HCT116 (cell line): Measurements from ENCODE around the gene BCAS4. TPM values are rescaled to one million over a fixed set of nuclear protein-coding genes. Genes with fewer than 3 reads are reported as not detected.

Experiments
- ATAC-seq: fragments of 200-7000 bp; cut with Tn5 transposase; 2 replicates; pipeline ENCODE4 v1.9.1; 2020; ENCODE audit warnings: mild to moderate bottlenecking, moderate library complexity
- BruUV-seq: library from RNA; stranded (reverse); fragments of 400-500 nt; replicated peaks from 2 replicates; lab custom pipeline; 2021; lab: Mats Ljungman, UMichigan
- CTCF ChIA-PET: fragments of 300-600 bp; sonication (Branson Sonifier 250); formaldehyde crosslinking; loops from one replicate; lab custom pipeline; 2021; ENCODE audit warnings: antibody characterized with exemption; lab: Charles Lee
- POLR2A ChIA-PET: fragments of 300-600, 350-600 bp; sonication (Branson Sonifier 250); formaldehyde crosslinking; loops from one replicate; lab custom pipeline; 2021; ENCODE audit warnings: antibody characterized with exemption; lab: Charles Lee
- RAD21 ChIA-PET, 2 experiments: fragments of 300-600 bp; sonication (Branson Sonifier 250); formaldehyde crosslinking; loops; one replicate each; lab custom pipeline; 2023; ENCODE audit warnings: low total read pairs in 2 of 2; ENCODE audit not compliant: uncharacterized antibody in 2 of 2, unreplicated experiment in 2 of 2, low non-redundant PET in 1 of 2; lab: Charles Lee
- DNase-seq: peaks from one replicate; pipeline ENCODE4 v3.0.0-alpha.2; 2010; ENCODE audit warnings: low read depth, low spot score
- H2AFZ ChIP-seq: fragments of 200-600 bp; shearing (Covaris generic), sonication (generic); 2 replicates; pipeline ENCODE4 v1.6.1; 2017; ENCODE audit warnings: low read depth, mixed run types, mixed read lengths, antibody characterized with exemption, low read length; ENCODE audit not compliant: poor library complexity, severe bottlenecking
- H3K27ac ChIP-seq: 2 replicates; pipeline ENCODE4 v1.5.1; 2012; ENCODE audit warnings: low read depth, low read length
- H3K27me3 ChIP-seq: fragments of 200-600 bp; sonication (generic); 2 replicates; pipeline ENCODE4 v1.6.1; 2016; ENCODE audit warnings: mixed run types, low read length, mixed read lengths; ENCODE audit not compliant: insufficient read depth
- H3K36me3 ChIP-seq, 2 experiments: fragments of 200-500 bp in 1 of 2; fragments of 200-600 bp in 1 of 2; sonication (Bioruptor generic) in 1 of 2; sonication (generic) in 1 of 2; 2 replicates each; pipeline versions ENCODE4 v1.5.1 to v1.6.1; 2014 to 2016; ENCODE audit warnings: low read length in 2 of 2, inconsistent platforms in 1 of 2, mixed read lengths in 1 of 2, mixed run types in 1 of 2; ENCODE audit not compliant: insufficient read depth in 2 of 2, control insufficient read depth in 1 of 2
- H3K4me1 ChIP-seq, 2 experiments: fragments of 200-600 bp in 1 of 2; sonication (generic) in 1 of 2; 2 replicates each; pipeline versions ENCODE4 v1.5.1 to v1.6.1; 2012 to 2017; ENCODE audit warnings: low read length in 2 of 2, inconsistent platforms in 1 of 2, mild to moderate bottlenecking in 1 of 2, mixed read lengths in 1 of 2, mixed run types in 1 of 2, moderate library complexity in 1 of 2; ENCODE audit not compliant: insufficient read depth in 2 of 2, control insufficient read depth in 1 of 2
- H3K4me2 ChIP-seq: fragments of 200-600 bp; sonication (generic); 2 replicates; pipeline ENCODE4 v1.6.1; 2017; ENCODE audit warnings: mixed run types, low read length, mixed read lengths
- H3K4me3 ChIP-seq, 2 experiments: fragments of 200-600 bp in 1 of 2; sonication (generic) in 1 of 2; replicated peaks in 1 of 2; 2 replicates each; pipeline ENCODE4 v1.5.1; 2011 to 2016; ENCODE audit warnings: low read length in 2 of 2, control low read depth in 1 of 2, low read depth in 1 of 2, mild to moderate bottlenecking in 1 of 2, mixed read lengths in 1 of 2, mixed run types in 1 of 2
- H3K79me2 ChIP-seq: fragments of 200-600 bp; sonication (generic); 2 replicates; pipeline ENCODE4 v1.6.1; 2017; ENCODE audit warnings: mild to moderate bottlenecking, mixed run types, low read length, moderate library complexity, mixed read lengths; ENCODE audit not compliant: insufficient read depth
- H3K9ac ChIP-seq: fragments of 200-600 bp; sonication (generic); 2 replicates; pipeline ENCODE4 v1.6.1; 2016; ENCODE audit warnings: low read length, mixed read lengths
- H3K9me2 ChIP-seq: fragments of 200-600 bp; sonication (generic), shearing (Covaris generic); 2 replicates; pipeline ENCODE4 v1.6.1; 2017; ENCODE audit warnings: mixed run types, mild to moderate bottlenecking, moderate library complexity; ENCODE audit not compliant: insufficient read depth
- H3K9me3 ChIP-seq, 2 experiments: fragments of 200-500 bp in 1 of 2; fragments of 200-600 bp in 1 of 2; sonication (Bioruptor generic) in 1 of 2; sonication (generic) in 1 of 2; 2 replicates each; pipeline ENCODE4 v1.6.1; 2014 to 2017; ENCODE audit warnings: low read length in 2 of 2, mixed read lengths in 2 of 2, inconsistent platforms in 1 of 2, low read depth in 1 of 2, mild to moderate bottlenecking in 1 of 2, mixed run types in 1 of 2, moderate library complexity in 1 of 2; ENCODE audit not compliant: control insufficient read depth in 1 of 2, insufficient read depth in 1 of 2
- H4K20me1 ChIP-seq: fragments of 200-600 bp; sonication (generic), shearing (Covaris generic); 2 replicates; pipeline ENCODE4 v1.6.1; 2017; ENCODE audit warnings: mixed run types, mild to moderate bottlenecking, moderate library complexity; ENCODE audit not compliant: insufficient read depth
- ATF3 ChIP-seq: IDR thresholded peaks from 2 replicates; pipeline ENCODE4 v1.6.1; 2012
- CBX3 ChIP-seq: IDR thresholded peaks from 2 replicates; pipeline ENCODE4 v1.6.1; 2012; ENCODE audit warnings: low read depth
- CTCF ChIP-seq, 3 experiments: fragments of 200-600 bp in 1 of 3; sonication (generic) in 1 of 3; IDR thresholded peaks in 2 of 3; conservative IDR thresholded peaks in 1 of 3; 2 replicates each; pipeline ENCODE4 v1.5.1; 2012 to 2017; ENCODE audit warnings: low read depth in 2 of 3, low read length in 2 of 3, antibody characterized with exemption in 1 of 3, borderline replicate concordance in 1 of 3, control low read depth in 1 of 3, mild to moderate bottlenecking in 1 of 3, mixed read lengths in 1 of 3, mixed run types in 1 of 3, moderate library complexity in 1 of 3; ENCODE audit not compliant: insufficient read depth in 1 of 3
- EGR1 ChIP-seq: IDR thresholded peaks from 2 replicates; pipeline ENCODE4 v1.6.1; 2012; ENCODE audit warnings: low read depth
- EZH2 ChIP-seq: fragments of 200-600 bp; sonication (generic); IDR thresholded peaks from 2 replicates; pipeline ENCODE4 v1.6.1; 2017; ENCODE audit warnings: antibody characterized with exemption, mixed run types
- FOSL1 ChIP-seq: IDR thresholded peaks from 2 replicates; pipeline ENCODE4 v1.6.1; 2012; ENCODE audit warnings: low read depth
- JUND ChIP-seq: IDR thresholded peaks from 2 replicates; pipeline ENCODE4 v1.6.1; 2012
- MAX ChIP-seq: IDR thresholded peaks from 2 replicates; pipeline ENCODE4 v1.6.1; 2012
- RAD21 ChIP-seq: IDR thresholded peaks from 2 replicates; pipeline ENCODE4 v1.6.1; 2012; ENCODE audit warnings: low read depth, mild to moderate bottlenecking
- SP1 ChIP-seq: IDR thresholded peaks from 2 replicates; pipeline ENCODE4 v1.6.1; 2012; ENCODE audit warnings: low read depth
- SRF ChIP-seq: IDR thresholded peaks from 2 replicates; pipeline ENCODE4 v1.6.1; 2012; ENCODE audit warnings: low read depth
- YY1 ChIP-seq: IDR thresholded peaks from 2 replicates; pipeline ENCODE4 v1.6.1; 2011; ENCODE audit warnings: low read length, low read depth, moderate library complexity, mild to moderate bottlenecking; ENCODE audit not compliant: insufficient replicate concordance; ENCODE audit errors: extremely low read depth
- ZFX ChIP-seq: fragments of 450-650 bp; IDR thresholded peaks from 2 replicates; pipeline ENCODE4 v1.6.1; 2017
- ZNF274 ChIP-seq: fragments of 200-500 bp; sonication (Bioruptor generic); IDR thresholded peaks from 2 replicates; pipeline ENCODE4 v1.6.1; 2014; ENCODE audit warnings: mild to moderate bottlenecking, low read depth, low read length, inconsistent platforms
- intact Hi-C: fragments of 100-400 bp; cut with micrococcal nuclease; formaldehyde crosslinking; loops from 2 replicates; pipeline ENCODE4 v1.10.0; 2022
- total RNA-seq: library from RNA; stranded (reverse); gene quantifications from one replicate; pipeline ENCODE4 v1.2.1, GENCODE V29; 2021; ENCODE audit not compliant: unreplicated experiment

The BCAS4 gene
- total RNA-seq, 1 experiment from 2014 or later: 18.9 TPM

GRCh38 chr20:50746138-50746940, 48.5 kb upstream of the BCAS4 start:
- ChIA-PET POLR2A (no interaction called here), RAD21 (interaction anchor here in 1 of 2 experiments (0.6 kb wide), 1 partner anchor 23 kb away, joined by 3 read pairs; no protein-coding TSS in a partner anchor), CTCF (interaction anchor here (0.6 to 1.3 kb wide), 3 partner anchors 44 to 474 kb away, joined by 3 to 5 read pairs (median 3); no protein-coding TSS in a partner anchor)
- Histone ChIP-seq H3K27ac (peak overlapping the region; percentile 93), H3K4me2 (peak overlapping the region; percentile 82), H3K36me3 (peaks cover 18 to 23% of the 10 kb centered on the region in 2 experiments), H3K9ac (peak overlapping the region; percentile 15), H3K27me3 (no peaks in the 10 kb centered on the region), H3K9me2 (no peaks in the 10 kb centered on the region), H3K4me3 (no peak overlapping the region), H3K79me2 (peaks cover 93% of the 10 kb centered on the region), H2AFZ (no peak overlapping the region), H4K20me1 (no peaks in the 10 kb centered on the region), H3K9me3 (no peaks in the 10 kb centered on the region), H3K4me1 (peaks cover 61 to 70% of the 10 kb centered on the region in 2 experiments)
- DNase-seq: no peak
- TF ChIP-seq CTCF (IDR thresholded peaks at IDR 0.05 in 2 of 3, conservative IDR thresholded peaks at IDR 0.05 in 1 of 3; ENCODE audit: borderline replicate concordance in 1 of 3, insufficient read depth in 1 of 3, low read depth in 2 of 3, low read length in 2 of 3) (no peak), EGR1 (no peak), ATF3 (no peak), ZNF274 (no peak), SRF (no peak), MAX (no peak), ZFX (no peak), JUND (no peak), FOSL1 (no peak), EZH2 (no peak), CBX3 (no peak), SP1 (no peak), YY1 (no peak), RAD21 (no peak)
- BruUV-seq: no TSS peak
- no peak for ATAC-seq
- intact Hi-C loops: loop anchor here (5.0 kb wide), 1 partner anchor 119 kb away; no protein-coding TSS in a partner anchor
